ENCODE results near the gene HTRA3.

HTRA3 gene

GRCh38 chr4:8331575-8331955 lies 62.0 kb downstream of the HTRA3 start:
- no peak overlapping the region for H3K9ac ChIP-seq (ENCODE audit: low read length in 5 of 5)
- no peaks in the 10 kb centered on the region for H3K36me3 ChIP-seq (ENCODE audit: control insufficient read depth in 5 of 5, insufficient read depth in 5 of 5, low read length in 5 of 5)
- no peaks in the 10 kb centered on the region for H3K27me3 ChIP-seq (ENCODE audit: control insufficient read depth in 5 of 5, insufficient read depth in 4 of 5, low read length in 5 of 5)
- H3K4me1 ChIP-seq (ENCODE audit: control insufficient read depth in 5 of 5, insufficient read depth in 5 of 5, low read length in 5 of 5): peaks cover 3 to 16% (median 8%) of the 10 kb centered on the region in 5 donors
- peaks cover 0 to 8% (median 3%) of the 10 kb centered on the region in 5 donors for H3K9me3 ChIP-seq (ENCODE audit: control insufficient read depth in 5 of 5, low read length in 5 of 5)
- H3K27ac ChIP-seq (ENCODE audit: low read depth, low read length): no peak overlapping the region
- H3K4me3 ChIP-seq (ENCODE audit: low read depth in 1 of 5, low read length in 5 of 5): no peak overlapping the region

GRCh38 chr4:8332038-8332857 lies 62.7 kb downstream of the HTRA3 start:
- Histone ChIP-seq H3K4me1 (ENCODE audit: control insufficient read depth in 5 of 5, insufficient read depth in 5 of 5, low read length in 5 of 5) (peaks cover 3 to 16% (median 8%) of the 10 kb centered on the region in 5 donors), H3K27ac (ENCODE audit: low read depth, low read length) (no peak overlapping the region), H3K27me3 (ENCODE audit: control insufficient read depth in 5 of 5, insufficient read depth in 4 of 5, low read length in 5 of 5) (no peaks in the 10 kb centered on the region), H3K9ac (ENCODE audit: low read length in 5 of 5) (no peak overlapping the region), H3K4me3 (ENCODE audit: low read depth in 1 of 5, low read length in 5 of 5) (no peak overlapping the region), H3K9me3 (ENCODE audit: control insufficient read depth in 5 of 5, low read length in 5 of 5) (peaks cover 0 to 9% (median 3%) of the 10 kb centered on the region in 5 donors), H3K36me3 (ENCODE audit: control insufficient read depth in 5 of 5, insufficient read depth in 5 of 5, low read length in 5 of 5) (no peaks in the 10 kb centered on the region)

GRCh38 chr4:8332891-8333331 lies 63.4 kb downstream of the HTRA3 start:
- no peak overlapping the region for H3K27ac ChIP-seq (ENCODE audit: low read depth, low read length)
- H3K9ac ChIP-seq (ENCODE audit: low read length in 5 of 5): no peak overlapping the region
- no peaks in the 10 kb centered on the region for H3K27me3 ChIP-seq (ENCODE audit: control insufficient read depth in 5 of 5, insufficient read depth in 4 of 5, low read length in 5 of 5)
- no peaks in the 10 kb centered on the region for H3K36me3 ChIP-seq (ENCODE audit: control insufficient read depth in 5 of 5, insufficient read depth in 5 of 5, low read length in 5 of 5)
- H3K9me3 ChIP-seq (ENCODE audit: control insufficient read depth in 5 of 5, low read length in 5 of 5): peaks cover 0 to 9% (median 3%) of the 10 kb centered on the region in 5 donors
- peaks cover 3 to 16% (median 8%) of the 10 kb centered on the region in 5 donors for H3K4me1 ChIP-seq (ENCODE audit: control insufficient read depth in 5 of 5, insufficient read depth in 5 of 5, low read length in 5 of 5)
- no peak overlapping the region for H3K4me3 ChIP-seq (ENCODE audit: low read depth in 1 of 5, low read length in 5 of 5)

GRCh38 chr4:8333726-8334460 lies 64.3 kb downstream of the HTRA3 start:
- Histone ChIP-seq H3K9me3 (ENCODE audit: control insufficient read depth in 5 of 5, low read length in 5 of 5) (peaks cover 0 to 9% (median 3%) of the 10 kb centered on the region in 5 donors), H3K9ac (ENCODE audit: low read length in 5 of 5) (no peak overlapping the region), H3K36me3 (ENCODE audit: control insufficient read depth in 5 of 5, insufficient read depth in 5 of 5, low read length in 5 of 5) (no peaks in the 10 kb centered on the region), H3K4me1 (ENCODE audit: control insufficient read depth in 5 of 5, insufficient read depth in 5 of 5, low read length in 5 of 5) (peaks cover 3 to 16% (median 8%) of the 10 kb centered on the region in 5 donors), H3K4me3 (ENCODE audit: low read depth in 1 of 5, low read length in 5 of 5) (no peak overlapping the region), H3K27me3 (ENCODE audit: control insufficient read depth in 5 of 5, insufficient read depth in 4 of 5, low read length in 5 of 5) (no peaks in the 10 kb centered on the region), H3K27ac (ENCODE audit: low read depth, low read length) (no peak overlapping the region)

DNA sequence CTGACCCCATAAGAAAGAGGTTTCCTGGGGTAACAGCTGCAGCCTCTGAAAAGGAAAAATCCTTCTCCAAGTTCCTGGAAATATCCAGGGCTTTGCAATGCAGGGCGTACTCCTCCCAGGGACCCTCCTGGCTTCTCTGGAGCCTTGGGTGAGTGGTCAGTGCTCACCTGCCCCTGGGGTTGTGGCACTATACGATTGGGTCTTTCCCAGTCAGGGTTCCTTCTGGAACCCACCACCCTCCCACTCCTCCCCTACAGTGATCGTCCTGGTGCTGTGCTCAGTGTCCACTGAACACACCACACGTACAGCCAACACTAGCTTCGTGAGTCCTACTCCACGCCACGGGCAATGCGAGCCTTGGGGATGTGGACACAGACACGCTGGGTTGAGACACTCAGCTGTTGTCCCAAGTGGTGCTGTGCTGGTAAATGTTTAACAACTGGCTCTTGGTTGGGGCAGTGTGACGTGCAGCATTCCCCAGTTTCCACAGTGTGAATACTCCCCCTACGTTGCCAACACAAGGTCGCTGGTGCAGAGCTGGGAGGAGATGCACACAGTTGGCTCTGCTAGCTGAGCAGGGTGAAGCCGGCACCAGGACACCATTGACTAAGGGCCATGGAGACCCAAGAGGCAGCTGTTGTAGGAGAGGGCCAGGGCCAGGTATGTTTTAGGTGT lies 65.4 kb downstream of the HTRA3 start:
- no peaks in the 10 kb centered on the region for H3K36me3 ChIP-seq (ENCODE audit: control insufficient read depth in 5 of 5, insufficient read depth in 5 of 5, low read length in 5 of 5)
- H3K4me1 ChIP-seq (ENCODE audit: control insufficient read depth in 5 of 5, insufficient read depth in 5 of 5, low read length in 5 of 5): peaks cover 3 to 16% (median 8%) of the 10 kb centered on the region in 5 donors
- H3K27me3 ChIP-seq (ENCODE audit: control insufficient read depth in 5 of 5, insufficient read depth in 4 of 5, low read length in 5 of 5): no peaks in the 10 kb centered on the region
- H3K9ac ChIP-seq (ENCODE audit: low read length in 5 of 5): no peak overlapping the region
- no peak overlapping the region for H3K27ac ChIP-seq (ENCODE audit: low read depth, low read length)
- H3K4me3 ChIP-seq (ENCODE audit: low read depth in 1 of 5, low read length in 5 of 5): no peak overlapping the region
- peaks cover 0 to 9% (median 3%) of the 10 kb centered on the region in 5 donors for H3K9me3 ChIP-seq (ENCODE audit: control insufficient read depth in 5 of 5, low read length in 5 of 5)

DNA sequence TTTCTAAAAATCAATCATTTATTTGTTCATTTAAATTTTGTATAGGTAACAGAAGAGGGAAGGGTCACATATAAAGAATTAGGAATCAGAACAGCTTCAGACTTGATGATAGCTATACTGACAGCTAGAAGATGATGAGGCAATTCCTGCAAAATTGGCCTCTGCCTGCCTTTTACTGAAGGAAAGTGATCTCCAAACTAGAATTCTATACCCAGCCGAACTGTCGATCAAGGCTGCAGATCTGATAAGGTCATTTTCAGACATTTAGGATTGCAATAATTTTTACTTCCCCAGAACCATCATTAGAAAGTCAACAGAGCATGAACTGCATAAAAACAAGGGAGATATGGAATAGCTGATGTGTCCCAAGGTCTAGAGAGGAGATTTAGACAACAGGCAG lies 66.3 kb downstream of the HTRA3 start:
- Histone ChIP-seq H3K9ac (ENCODE audit: low read length in 5 of 5) (no peak overlapping the region), H3K27ac (ENCODE audit: low read depth, low read length) (no peak overlapping the region), H3K36me3 (ENCODE audit: control insufficient read depth in 5 of 5, insufficient read depth in 5 of 5, low read length in 5 of 5) (no peaks in the 10 kb centered on the region), H3K4me1 (ENCODE audit: control insufficient read depth in 5 of 5, insufficient read depth in 5 of 5, low read length in 5 of 5) (peaks cover 1 to 15% (median 11%) of the 10 kb centered on the region in 5 donors), H3K9me3 (ENCODE audit: control insufficient read depth in 5 of 5, low read length in 5 of 5) (peaks cover 0 to 9% (median 3%) of the 10 kb centered on the region in 5 donors), H3K4me3 (ENCODE audit: low read depth in 1 of 5, low read length in 5 of 5) (no peak overlapping the region), H3K27me3 (ENCODE audit: control insufficient read depth in 5 of 5, insufficient read depth in 4 of 5, low read length in 5 of 5) (no peaks in the 10 kb centered on the region)

DNA sequence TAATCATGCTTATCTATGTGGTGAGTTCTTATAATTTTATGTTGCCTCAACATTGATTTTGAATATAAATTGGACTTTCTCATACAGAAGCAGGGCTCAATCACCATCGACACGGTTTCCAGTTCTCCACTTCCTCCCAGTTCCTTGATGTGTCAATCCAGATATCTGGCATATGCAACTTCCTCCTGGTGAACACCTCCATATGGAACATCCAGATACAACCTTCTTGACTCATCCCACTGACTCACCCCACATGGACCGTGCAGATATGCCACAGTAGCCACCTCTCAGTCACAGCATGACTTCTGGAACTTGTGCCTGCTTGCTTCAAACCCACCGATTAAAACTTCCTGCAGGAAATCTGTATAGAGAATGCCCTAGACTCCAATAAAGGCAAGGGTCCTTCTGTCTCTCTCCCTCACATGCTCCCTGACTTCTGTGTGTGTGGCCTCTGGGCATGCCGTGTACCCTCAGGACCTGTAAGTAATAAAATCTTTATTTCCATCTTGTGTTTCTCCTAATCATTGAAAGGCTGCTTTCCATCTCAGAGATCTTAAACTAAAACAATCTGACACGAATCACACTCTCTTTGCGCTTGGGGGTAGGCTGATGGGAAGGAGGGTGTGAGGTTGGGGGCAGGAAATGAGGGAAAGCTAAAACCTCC lies 67.0 kb downstream of the HTRA3 start:
- H3K9me3 ChIP-seq (ENCODE audit: control insufficient read depth in 5 of 5, low read length in 5 of 5): peaks cover 0 to 9% (median 3%) of the 10 kb centered on the region in 5 donors
- H3K27ac ChIP-seq (ENCODE audit: low read depth, low read length): no peak overlapping the region
- H3K36me3 ChIP-seq (ENCODE audit: control insufficient read depth in 5 of 5, insufficient read depth in 5 of 5, low read length in 5 of 5): no peaks in the 10 kb centered on the region
- H3K27me3 ChIP-seq (ENCODE audit: control insufficient read depth in 5 of 5, insufficient read depth in 4 of 5, low read length in 5 of 5): no peaks in the 10 kb centered on the region
- H3K9ac ChIP-seq (ENCODE audit: low read length in 5 of 5): no peak overlapping the region
- H3K4me3 ChIP-seq (ENCODE audit: low read depth in 1 of 5, low read length in 5 of 5): no peak overlapping the region
- peaks cover 2 to 14% (median 10%) of the 10 kb centered on the region in 5 donors for H3K4me1 ChIP-seq (ENCODE audit: control insufficient read depth in 5 of 5, insufficient read depth in 5 of 5, low read length in 5 of 5)

- Histone ChIP-seq H3K9ac (ENCODE audit: low read length in 5 of 5) (no peak overlapping the region), H3K4me3 (ENCODE audit: low read depth in 1 of 5, low read length in 5 of 5) (no peak overlapping the region), H3K36me3 (ENCODE audit: control insufficient read depth in 5 of 5, insufficient read depth in 5 of 5, low read length in 5 of 5) (no peaks in the 10 kb centered on the region), H3K27ac (ENCODE audit: low read depth, low read length) (no peak overlapping the region), H3K4me1 (ENCODE audit: control insufficient read depth in 5 of 5, insufficient read depth in 5 of 5, low read length in 5 of 5) (peaks cover 4 to 17% (median 13%) of the 10 kb centered on the region in 5 donors), H3K27me3 (ENCODE audit: control insufficient read depth in 5 of 5, insufficient read depth in 4 of 5, low read length in 5 of 5) (no peaks in the 10 kb centered on the region), H3K9me3 (ENCODE audit: control insufficient read depth in 5 of 5, low read length in 5 of 5) (peaks cover 0 to 9% (median 3%) of the 10 kb centered on the region in 5 donors)
Measured at GRCh38 chr4:8338351-8338961, 68.9 kb downstream of the HTRA3 start.

DNA sequence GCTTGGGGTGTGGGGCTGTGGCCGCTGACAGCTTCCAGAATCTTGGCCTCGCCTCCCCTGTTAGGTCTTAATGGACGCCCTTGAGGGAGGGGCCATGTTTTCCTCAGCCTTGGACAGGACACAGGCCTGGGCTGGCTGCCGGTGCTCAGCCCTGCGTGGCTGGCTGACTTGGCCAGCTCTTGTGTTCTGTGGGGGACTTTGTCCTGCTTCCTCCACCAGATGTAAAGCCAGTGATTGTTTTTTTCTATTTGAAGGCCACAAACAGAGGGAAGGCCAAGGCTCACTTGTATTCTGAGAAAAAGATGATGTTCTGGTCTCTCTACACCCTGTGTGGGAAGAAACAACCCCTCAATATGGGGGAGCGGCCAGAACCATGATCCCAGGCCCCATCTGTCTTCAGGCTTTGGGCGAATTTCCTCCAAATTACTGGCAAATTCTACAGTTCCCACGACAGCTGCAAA lies 71.3 kb downstream of the HTRA3 start:
- peaks cover 4 to 17% (median 13%) of the 10 kb centered on the region in 5 donors for H3K4me1 ChIP-seq (ENCODE audit: control insufficient read depth in 5 of 5, insufficient read depth in 5 of 5, low read length in 5 of 5)
- no peaks in the 10 kb centered on the region for H3K36me3 ChIP-seq (ENCODE audit: control insufficient read depth in 5 of 5, insufficient read depth in 5 of 5, low read length in 5 of 5)
- H3K9me3 ChIP-seq (ENCODE audit: control insufficient read depth in 5 of 5, low read length in 5 of 5): peaks cover 0 to 9% (median 3%) of the 10 kb centered on the region in 5 donors
- no peak overlapping the region for H3K4me3 ChIP-seq (ENCODE audit: low read depth in 1 of 5, low read length in 5 of 5)
- H3K27ac ChIP-seq (ENCODE audit: low read depth, low read length): peak overlapping the region; percentile 49
- H3K9ac ChIP-seq (ENCODE audit: low read length in 5 of 5): peak overlapping the region in 1 of 5 donors; percentile 7
- H3K27me3 ChIP-seq (ENCODE audit: control insufficient read depth in 5 of 5, insufficient read depth in 4 of 5, low read length in 5 of 5): peaks cover 0 to 6% (median 3%) of the 10 kb centered on the region in 5 donors

Measured in subcutaneous abdominal adipose tissue (tissue), 5 donors.